Neural crest cell (in vitro differentiated cells): ENCODE measurements around the gene CST8. TPM values are rescaled to one million over a fixed set of nuclear protein-coding genes. Genes with fewer than 3 reads are reported as not detected.

Experiments used
- DNase-seq: peaks from one replicate; pipeline ENCODE4 v3.0.0; 2021; ENCODE audit warnings: low read depth, mixed read lengths, low spot score
- H3K27ac Mint-ChIP-seq: one replicate; pipeline ENCODE4 v1.8.0; 2021; ENCODE audit warnings: mild to moderate bottlenecking, mixed read lengths; ENCODE audit not compliant: unreplicated experiment
- H3K27me3 Mint-ChIP-seq: 2 replicates; pipeline ENCODE4 v1.8.0; 2021; ENCODE audit warnings: low read depth, mild to moderate bottlenecking, mixed read lengths
- H3K36me3 Mint-ChIP-seq: 2 replicates; pipeline ENCODE4 v1.8.0; 2021; ENCODE audit warnings: low read depth, mild to moderate bottlenecking, mixed read lengths
- H3K4me1 Mint-ChIP-seq: 2 replicates; pipeline ENCODE4 v1.8.0; 2021; ENCODE audit warnings: mixed read lengths
- H3K4me3 Mint-ChIP-seq: one replicate; pipeline ENCODE4 v1.8.0; 2021; ENCODE audit warnings: mild to moderate bottlenecking, mixed read lengths
- H3K9me3 Mint-ChIP-seq: 2 replicates; pipeline ENCODE4 v1.8.0; 2021; ENCODE audit warnings: mixed read lengths
- long read RNA-seq: library from polyadenylated mRNA; unstranded; transcript quantifications from one replicate; pipeline ENCODE4 v2.0.0, GENCODE V29; 2020
- total RNA-seq: library from RNA; stranded (reverse); gene quantifications from 2 replicates; pipeline ENCODE4 v1.2.1, GENCODE V29; 2021
- TF ChIP-seq, protein P1 (sequence below): fragments of 200-600 bp; sonication (generic); conservative IDR thresholded peaks from 2 replicates; pipeline ENCODE4 v1.5.0; 2021; ENCODE audit warnings: antibody characterized with exemption, mild to moderate bottlenecking

Gene CST8, protein sequence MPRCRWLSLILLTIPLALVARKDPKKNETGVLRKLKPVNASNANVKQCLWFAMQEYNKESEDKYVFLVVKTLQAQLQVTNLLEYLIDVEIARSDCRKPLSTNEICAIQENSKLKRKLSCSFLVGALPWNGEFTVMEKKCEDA
- not detected in 2 replicates for total RNA-seq
- long read RNA-seq = 0 reads

DNA sequence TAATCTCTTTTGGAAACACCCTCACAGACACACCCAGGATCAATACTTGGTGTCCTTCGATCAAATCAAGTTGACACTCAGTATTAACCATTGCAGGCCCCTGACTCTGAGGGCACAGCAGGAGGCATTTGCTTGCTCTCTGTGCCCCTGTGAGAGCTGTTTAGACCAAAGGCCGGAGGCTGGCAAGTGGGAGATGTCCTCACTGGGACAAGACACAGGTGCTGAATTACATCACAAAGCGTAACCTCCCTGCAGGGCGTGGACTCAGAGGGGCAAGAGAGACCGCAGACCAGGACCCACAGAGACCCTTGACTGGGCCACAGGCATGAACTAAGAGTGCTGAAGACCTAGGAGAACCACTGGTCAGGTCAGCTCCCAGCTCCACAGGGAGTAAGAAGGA is at the start of gene CST8:
Gene CST8, plus strand, starts transcription at position 301 of the 400 bp plus-strand sequence. CDS start 551 bp downstream, outside the sequence.
- H3K36me3 Mint-ChIP-seq = no peaks in the 10 kb centered on the region
- no peak within 1 kb of the TSS for H3K4me3 Mint-ChIP-seq
- no peaks in the 10 kb centered on the region for H3K9me3 Mint-ChIP-seq
- no peak within 1 kb of the TSS for H3K27ac Mint-ChIP-seq
- TF ChIP-seq, protein P1, sequence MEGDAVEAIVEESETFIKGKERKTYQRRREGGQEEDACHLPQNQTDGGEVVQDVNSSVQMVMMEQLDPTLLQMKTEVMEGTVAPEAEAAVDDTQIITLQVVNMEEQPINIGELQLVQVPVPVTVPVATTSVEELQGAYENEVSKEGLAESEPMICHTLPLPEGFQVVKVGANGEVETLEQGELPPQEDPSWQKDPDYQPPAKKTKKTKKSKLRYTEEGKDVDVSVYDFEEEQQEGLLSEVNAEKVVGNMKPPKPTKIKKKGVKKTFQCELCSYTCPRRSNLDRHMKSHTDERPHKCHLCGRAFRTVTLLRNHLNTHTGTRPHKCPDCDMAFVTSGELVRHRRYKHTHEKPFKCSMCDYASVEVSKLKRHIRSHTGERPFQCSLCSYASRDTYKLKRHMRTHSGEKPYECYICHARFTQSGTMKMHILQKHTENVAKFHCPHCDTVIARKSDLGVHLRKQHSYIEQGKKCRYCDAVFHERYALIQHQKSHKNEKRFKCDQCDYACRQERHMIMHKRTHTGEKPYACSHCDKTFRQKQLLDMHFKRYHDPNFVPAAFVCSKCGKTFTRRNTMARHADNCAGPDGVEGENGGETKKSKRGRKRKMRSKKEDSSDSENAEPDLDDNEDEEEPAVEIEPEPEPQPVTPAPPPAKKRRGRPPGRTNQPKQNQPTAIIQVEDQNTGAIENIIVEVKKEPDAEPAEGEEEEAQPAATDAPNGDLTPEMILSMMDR = no peak
- H3K4me1 Mint-ChIP-seq = no peaks in the 10 kb centered on the region
- H3K27me3 Mint-ChIP-seq = no peaks in the 10 kb centered on the region
- DNase-seq = no peak

DNA sequence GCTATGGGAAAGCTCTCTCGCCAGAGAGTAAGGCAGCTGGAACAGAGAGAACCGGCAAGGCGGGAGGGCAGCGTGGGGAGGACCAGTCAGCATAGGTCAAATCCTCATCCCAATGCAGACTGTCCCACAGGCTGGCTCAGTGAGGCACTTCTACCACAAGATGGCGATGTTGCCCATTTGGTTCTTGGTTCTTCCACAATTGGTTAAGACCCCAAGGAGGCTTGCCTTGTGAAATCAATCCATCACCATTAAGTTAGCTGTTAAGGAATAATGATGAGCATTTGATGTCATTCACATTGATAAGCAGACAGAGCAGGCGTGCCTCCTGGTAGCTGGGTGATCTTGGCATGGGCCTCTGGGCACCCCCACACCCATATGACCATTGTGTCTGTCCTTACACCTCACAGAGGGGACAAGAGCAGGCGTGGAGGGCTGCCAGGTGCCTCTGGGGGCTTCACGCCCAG is 49.0 kb upstream of the CST8 start:
- Mint-ChIP-seq H3K27ac (no peak overlapping the region), H3K9me3 (no peaks in the 10 kb centered on the region), H3K27me3 (peaks cover 9% of the 10 kb centered on the region), H3K36me3 (no peaks in the 10 kb centered on the region), H3K4me3 (no peak overlapping the region), H3K4me1 (peaks cover 10% of the 10 kb centered on the region)
- TF ChIP-seq, protein P1 = peak; percentile 95
- peak; percentile 84 for DNase-seq

DNA sequence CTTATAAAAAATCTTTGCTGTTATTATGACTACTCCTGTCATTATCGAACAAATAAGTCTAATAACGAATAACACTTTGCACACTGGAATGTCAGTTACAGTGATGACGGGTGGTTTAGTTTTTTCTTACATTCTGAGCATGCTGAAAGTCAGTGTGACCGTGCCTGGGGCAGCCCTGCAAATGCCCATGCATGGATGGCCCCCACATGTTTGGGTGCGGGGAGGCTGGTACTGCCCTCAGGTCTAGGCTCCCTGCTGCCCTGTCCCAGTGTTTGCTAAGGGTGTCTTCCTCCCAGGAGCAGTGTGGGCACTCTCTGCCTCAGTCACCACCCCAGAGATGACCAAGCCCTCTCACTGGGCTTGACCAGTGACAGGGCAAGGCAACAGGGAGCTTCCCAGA is 48.5 kb upstream of the CST8 start:
- H3K36me3 Mint-ChIP-seq = no peaks in the 10 kb centered on the region
- H3K4me1 Mint-ChIP-seq = peaks cover 10% of the 10 kb centered on the region
- no peaks in the 10 kb centered on the region for H3K9me3 Mint-ChIP-seq
- no peak overlapping the region for H3K4me3 Mint-ChIP-seq
- TF ChIP-seq, protein P1 = no peak
- H3K27me3 Mint-ChIP-seq = peaks cover 9% of the 10 kb centered on the region
- no peak for DNase-seq
- no peak overlapping the region for H3K27ac Mint-ChIP-seq

DNA sequence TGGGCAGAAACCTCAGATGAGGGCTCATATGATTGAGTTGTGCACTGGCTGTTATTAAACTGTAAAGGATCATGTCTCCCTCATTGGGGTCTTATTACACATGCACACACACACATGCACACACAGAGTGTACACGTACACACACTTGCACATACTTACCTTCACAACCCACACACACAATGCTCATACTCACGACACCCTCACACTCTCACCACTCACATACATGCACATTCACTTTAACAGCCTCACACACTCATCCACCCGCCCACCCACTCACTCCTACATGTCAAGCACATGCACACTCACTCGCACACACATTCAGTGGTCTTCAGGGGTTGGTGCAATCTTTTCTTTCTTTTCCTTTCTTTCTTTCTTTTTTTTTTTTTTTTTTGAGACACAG is 46.1 kb upstream of the CST8 start:
- Mint-ChIP-seq H3K4me3 (no peak overlapping the region), H3K36me3 (no peaks in the 10 kb centered on the region), H3K27ac (no peak overlapping the region), H3K4me1 (peaks cover 10% of the 10 kb centered on the region), H3K9me3 (no peaks in the 10 kb centered on the region), H3K27me3 (peaks cover 9% of the 10 kb centered on the region)
- DNase-seq = no peak
- TF ChIP-seq, protein P1 = no peak

DNA sequence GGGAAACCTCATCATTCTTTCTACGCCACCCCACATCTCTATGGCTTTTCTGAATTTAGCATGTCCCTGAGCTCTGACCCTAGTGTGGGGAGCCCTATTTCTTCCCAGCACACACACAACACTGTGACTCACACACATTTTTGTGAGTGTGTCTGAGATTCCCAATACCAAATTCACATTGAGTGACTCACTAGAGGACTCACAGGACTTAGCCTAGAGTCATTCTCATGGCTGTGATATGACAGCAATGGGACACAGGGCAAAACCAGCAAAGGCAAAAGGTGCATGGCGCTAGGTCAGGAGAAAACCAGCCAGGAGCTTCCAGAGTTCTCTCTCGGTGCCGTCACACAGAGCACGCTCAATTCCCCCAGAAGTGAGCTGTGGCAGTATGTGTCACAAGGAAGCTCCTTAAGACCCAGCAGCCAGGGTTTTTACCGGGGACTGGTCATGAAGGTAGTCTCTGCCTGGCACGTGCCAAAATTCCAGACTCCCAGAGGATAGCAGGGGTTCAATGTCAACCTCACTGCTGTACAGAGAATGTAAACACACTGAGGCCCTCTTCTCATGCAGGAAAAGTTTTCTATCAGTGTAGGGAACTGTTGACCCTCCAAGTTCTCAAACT is 45.2 kb upstream of the CST8 start:
- TF ChIP-seq, protein P1 = no peak
- no peaks in the 10 kb centered on the region for H3K36me3 Mint-ChIP-seq
- H3K4me3 Mint-ChIP-seq = no peak overlapping the region
- no peak for DNase-seq
- peaks cover 7% of the 10 kb centered on the region for H3K27me3 Mint-ChIP-seq
- peaks cover 11% of the 10 kb centered on the region for H3K4me1 Mint-ChIP-seq
- no peak overlapping the region for H3K27ac Mint-ChIP-seq
- no peaks in the 10 kb centered on the region for H3K9me3 Mint-ChIP-seq
